Left ventricle myocardium inferior (tissue), 1 donor: ENCODE data around the gene ITGAE. TPM values are rescaled to one million over a fixed set of nuclear protein-coding genes. Genes with fewer than 3 reads are reported as not detected.
"Not testable (repeated sequence)": the region's sequence is repeated elsewhere in the genome, so short reads cannot be mapped to it uniquely, and the experiment has no call there.

Source experiments
- DNase-seq: peaks from one replicate; pipeline ENCODE4 v3.0.0-alpha.2; 2020
- H3K27ac ChIP-seq: fragments of 200-600 bp; replicated peaks from 2 replicates; pipeline ENCODE4 v1.8.0; 2021
- H3K27me3 ChIP-seq: fragments of 200-600 bp; 2 replicates; pipeline ENCODE4 v1.8.0; 2021; ENCODE audit warnings: low read depth
- H3K36me3 ChIP-seq: fragments of 200-600 bp; 2 replicates; pipeline ENCODE4 v1.8.0; 2021
- H3K4me1 ChIP-seq: fragments of 200-600 bp; 2 replicates; pipeline ENCODE4 v1.8.0; 2021
- H3K4me3 ChIP-seq: fragments of 200-600 bp; 2 replicates; pipeline ENCODE4 v1.8.0; 2021; ENCODE audit warnings: mild to moderate bottlenecking, moderate library complexity
- H3K9me3 ChIP-seq: fragments of 200-600 bp; replicated peaks from 2 replicates; pipeline ENCODE4 v1.8.0; 2021
- CTCF ChIP-seq: fragments of 200-600 bp; IDR thresholded peaks from 2 replicates; pipeline ENCODE4 v1.8.0; 2021; ENCODE audit warnings: antibody characterized with exemption, mild to moderate bottlenecking, borderline replicate concordance
- intact Hi-C: fragments of 100-400 bp; cut with micrococcal nuclease; formaldehyde crosslinking; loops from one replicate; pipeline ENCODE4 v1.11.0; 2022
- total RNA-seq: library from RNA; stranded (reverse); fragmentation: NEBNext Ultra II Directional; extraction: Animal tissue kit (Norgen Biotek cat#: 25700); gene quantifications from one replicate; pipeline ENCODE4 v1.2.1, GENCODE V29; 2021
- donor health status: DM: no; HTN: yes; CAD: no; lungs with severe emphysema.

Gene ITGAE
- total RNA-seq, 1 donor from 2014 or later, result 19.6 TPM

DNA sequence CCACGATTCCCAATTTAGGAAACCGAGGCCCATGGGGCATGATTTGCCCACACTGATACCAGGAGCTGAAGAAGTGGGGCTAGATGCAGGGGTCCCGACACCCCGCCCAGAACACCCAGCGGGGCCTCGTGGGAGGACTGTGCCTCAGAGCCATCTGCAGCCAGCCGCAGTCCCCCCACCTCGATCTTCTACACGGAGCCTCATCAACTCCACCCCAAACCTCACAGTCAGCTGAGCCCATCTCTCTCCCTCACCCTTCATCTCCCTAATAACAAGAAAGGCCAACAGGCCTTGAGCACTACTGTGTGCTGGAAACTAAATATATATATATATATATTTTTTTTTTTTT lies 4.2 kb downstream of the ITGAE start:
- H3K27ac ChIP-seq, result no peak overlapping the region
- peaks cover 4% of the 10 kb centered on the region for H3K4me1 ChIP-seq
- intact Hi-C loops, result no loop called here
- H3K9me3 ChIP-seq, result no peaks in the 10 kb centered on the region
- no peak overlapping the region for H3K4me3 ChIP-seq
- H3K27me3 ChIP-seq, result no peaks in the 10 kb centered on the region
- TF ChIP-seq CTCF, result no peak
- DNase-seq, result no peak
- peaks cover under 1% of the 10 kb centered on the region for H3K36me3 ChIP-seq

- no peak overlapping the region for H3K4me3 ChIP-seq
- intact Hi-C loops, result no loop called here
- H3K9me3 ChIP-seq, result no peaks in the 10 kb centered on the region
- no peak overlapping the region for H3K27ac ChIP-seq
- no peaks in the 10 kb centered on the region for H3K36me3 ChIP-seq
- no peak for DNase-seq
- TF ChIP-seq CTCF, result no peak
- H3K27me3 ChIP-seq, result no peaks in the 10 kb centered on the region
- peaks cover 4% of the 10 kb centered on the region for H3K4me1 ChIP-seq
Observed at GRCh38 chr17:3796110-3796821, 4.7 kb downstream of the ITGAE start.

- peaks cover 4% of the 10 kb centered on the region for H3K4me1 ChIP-seq
- no peak for DNase-seq
- H3K27ac ChIP-seq, result no peak overlapping the region
- intact Hi-C loops, result no loop called here
- no peak for TF ChIP-seq CTCF
- no peaks in the 10 kb centered on the region for H3K27me3 ChIP-seq
- H3K9me3 ChIP-seq, result no peaks in the 10 kb centered on the region
- H3K4me3 ChIP-seq, result no peak overlapping the region
- no peaks in the 10 kb centered on the region for H3K36me3 ChIP-seq
Observed at GRCh38 chr17:3795390-3796102, 5.4 kb downstream of the ITGAE start.

GRCh38 chr17:3794557-3795389 lies 6.2 kb downstream of the ITGAE start:
- no peaks in the 10 kb centered on the region for H3K36me3 ChIP-seq
- H3K4me3 ChIP-seq, result no peak overlapping the region
- intact Hi-C loops, result no loop called here
- no peaks in the 10 kb centered on the region for H3K9me3 ChIP-seq
- H3K27ac ChIP-seq, result no peak overlapping the region
- H3K4me1 ChIP-seq, result peaks cover 4% of the 10 kb centered on the region
- TF ChIP-seq CTCF, result no peak
- H3K27me3 ChIP-seq, result no peaks in the 10 kb centered on the region
- DNase-seq, result no peak

DNA sequence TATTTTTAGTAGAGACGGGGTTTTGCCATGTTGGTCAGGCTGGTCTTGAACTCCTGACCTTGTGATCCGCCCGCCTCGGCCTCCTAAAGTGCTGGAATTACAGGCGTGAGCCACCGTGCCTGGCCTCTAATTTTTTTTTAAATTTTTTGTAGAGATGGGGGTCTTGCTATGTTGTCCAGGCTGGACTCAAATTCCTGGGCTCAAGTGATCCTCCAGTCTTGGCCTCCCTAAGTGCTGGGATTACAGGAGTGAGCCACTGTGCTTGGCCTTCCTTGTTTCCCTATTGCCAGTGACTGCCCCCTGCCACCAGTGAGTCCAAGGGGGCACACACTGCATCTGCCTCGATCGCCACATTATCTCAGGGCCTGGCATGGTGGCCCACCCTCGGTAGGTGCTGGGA lies 6.8 kb downstream of the ITGAE start:
- H3K9me3 ChIP-seq, H3K36me3 ChIP-seq, H3K27ac ChIP-seq, H3K4me3 ChIP-seq, DNase-seq, H3K4me1 ChIP-seq, intact Hi-C loops, H3K27me3 ChIP-seq: not testable (repeated sequence)

DNA sequence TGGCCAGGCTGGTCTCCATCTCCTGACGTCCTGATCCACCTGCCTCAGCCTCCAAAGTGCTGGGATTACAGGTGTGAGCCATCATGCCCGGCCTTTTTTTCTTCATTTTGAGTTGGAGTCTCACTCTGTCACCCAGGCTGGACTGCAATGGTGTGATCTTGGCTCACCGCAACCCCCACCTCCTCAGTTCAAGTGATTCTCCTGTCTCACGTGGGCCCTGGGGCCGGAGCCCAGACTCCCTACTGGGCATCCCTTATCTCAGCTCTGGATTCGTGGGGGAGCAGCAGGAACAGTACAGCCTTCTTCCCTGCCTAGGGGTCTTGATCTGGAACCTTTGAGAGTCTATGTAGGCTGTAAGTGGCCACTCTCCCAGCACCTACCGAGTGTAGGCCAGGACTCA lies 7.7 kb downstream of the ITGAE start:
- H3K27ac ChIP-seq, H3K4me1 ChIP-seq, H3K27me3 ChIP-seq, H3K36me3 ChIP-seq, H3K4me3 ChIP-seq, DNase-seq, intact Hi-C loops, H3K9me3 ChIP-seq: not testable (repeated sequence)
